Frontal cortex (tissue), 4 donors: ENCODE measurements around the gene PTPA. TPM values are rescaled to one million over a fixed set of nuclear protein-coding genes. Genes with fewer than 3 reads are reported as not detected.
A peak's percentile ranks its signal among the peaks of the same experiment; 100 is the strongest.

Experiments used
- DNase-seq, 2 donors: peaks; one replicate each; pipeline ENCODE4 v3.0.0; 2012; ENCODE audit warnings: low spot score in 2 of 2
- FAIRE-seq: peaks from 2 replicates; lab custom pipeline; 2012; peaks lifted over from hg19 to GRCh38; lab: Jason Lieb, UNC
- total RNA-seq: library from RNA; depleted of rRNA; stranded (reverse); fragments of >200 nt; gene quantifications from one replicate; pipeline ENCODE4 v1.2.3, GENCODE V29; 2014
- donor health status: control.
- donor health status: control.
- donor health status: control.

PTPA gene
- total RNA-seq = 55.0 TPM

DNA sequence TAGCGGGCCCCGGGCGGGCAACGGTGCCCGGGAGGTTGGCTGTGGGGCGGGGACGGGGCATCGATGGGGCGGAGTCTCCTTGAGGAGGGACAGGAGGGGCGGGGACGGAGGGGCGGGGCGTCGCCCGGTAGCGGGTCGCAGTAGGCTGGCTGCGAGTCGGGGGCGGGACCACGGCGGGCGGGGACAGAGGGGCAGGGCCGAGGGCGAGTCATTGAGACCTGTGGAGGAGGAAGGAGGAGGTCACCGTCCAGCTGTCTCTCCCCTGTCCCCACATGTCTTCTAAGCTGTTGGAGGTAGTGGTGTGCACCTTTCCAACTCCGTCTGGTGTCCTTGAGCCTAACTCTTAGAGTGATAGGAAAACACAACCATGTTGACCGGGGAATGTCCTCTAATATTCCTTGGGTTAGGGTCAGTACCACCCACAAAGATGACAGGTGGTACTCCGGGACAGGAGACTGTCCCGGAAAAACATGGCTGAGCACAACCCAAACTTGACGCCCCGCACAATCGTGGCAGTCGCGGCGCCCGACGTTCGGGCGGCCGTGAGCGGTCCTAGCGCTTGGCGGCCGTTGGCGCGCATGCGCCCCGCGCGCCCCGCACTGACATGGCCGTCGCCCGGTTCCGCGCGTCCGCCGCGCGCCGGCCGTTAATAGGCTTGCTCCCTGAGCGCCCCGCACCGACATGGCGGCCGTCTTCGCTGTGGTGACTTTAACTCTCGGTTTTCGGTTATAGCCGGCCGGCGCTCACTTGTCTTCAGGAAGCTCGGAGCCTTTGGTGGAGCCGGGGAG, at the start of gene PTPA, which contains the start of gene CRAT:
PTPA (plus strand) TSS at position 676 of the 788 bp plus-strand sequence. CDS start 186 bp downstream, outside the sequence.
CRAT (minus strand) TSS at position 54 of the 788 bp plus-strand sequence. CDS start 284 bp downstream, outside the sequence.
- DNase-seq (peak; percentile 100), FAIRE-seq (no peak)

DNA sequence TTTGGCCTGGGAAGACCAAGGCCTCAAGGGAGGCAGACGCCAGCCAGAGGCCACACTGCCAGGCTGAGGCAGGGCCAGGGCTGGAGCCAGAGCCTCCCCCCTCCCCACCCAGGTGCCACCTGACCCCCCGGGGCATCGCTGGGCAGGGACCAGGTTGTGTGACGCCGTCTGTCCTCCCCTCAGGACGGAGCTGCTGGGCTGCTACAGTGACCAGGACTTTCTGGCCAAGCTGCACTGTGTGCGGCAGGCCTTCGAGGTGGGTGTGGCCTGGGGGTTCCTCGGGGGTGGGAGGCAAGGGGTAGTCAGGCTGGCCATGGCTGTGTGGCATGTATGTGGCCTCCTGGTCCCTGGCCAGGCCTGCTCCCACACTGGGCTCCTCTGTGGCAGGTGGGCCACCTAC, 48.2 kb upstream of the PTPA start:
- FAIRE-seq (no peak), DNase-seq (no peak)

GRCh38 chr9:129064499-129064908, 46.7 kb upstream of the PTPA start:
- no peak for FAIRE-seq

GRCh38 chr9:129068110-129068509, 43.1 kb upstream of the PTPA start:
- FAIRE-seq = no peak
- no peak for DNase-seq

More at GRCh38 chr9:129064499-129064908, 46.7 kb upstream of the PTPA start:
- no peak for DNase-seq

- DNase-seq (peak in 1 of 2 donors; percentile 40), FAIRE-seq (no peak)
Measured at GRCh38 chr9:129068990-129069861, 42.0 kb upstream of the PTPA start.

DNA sequence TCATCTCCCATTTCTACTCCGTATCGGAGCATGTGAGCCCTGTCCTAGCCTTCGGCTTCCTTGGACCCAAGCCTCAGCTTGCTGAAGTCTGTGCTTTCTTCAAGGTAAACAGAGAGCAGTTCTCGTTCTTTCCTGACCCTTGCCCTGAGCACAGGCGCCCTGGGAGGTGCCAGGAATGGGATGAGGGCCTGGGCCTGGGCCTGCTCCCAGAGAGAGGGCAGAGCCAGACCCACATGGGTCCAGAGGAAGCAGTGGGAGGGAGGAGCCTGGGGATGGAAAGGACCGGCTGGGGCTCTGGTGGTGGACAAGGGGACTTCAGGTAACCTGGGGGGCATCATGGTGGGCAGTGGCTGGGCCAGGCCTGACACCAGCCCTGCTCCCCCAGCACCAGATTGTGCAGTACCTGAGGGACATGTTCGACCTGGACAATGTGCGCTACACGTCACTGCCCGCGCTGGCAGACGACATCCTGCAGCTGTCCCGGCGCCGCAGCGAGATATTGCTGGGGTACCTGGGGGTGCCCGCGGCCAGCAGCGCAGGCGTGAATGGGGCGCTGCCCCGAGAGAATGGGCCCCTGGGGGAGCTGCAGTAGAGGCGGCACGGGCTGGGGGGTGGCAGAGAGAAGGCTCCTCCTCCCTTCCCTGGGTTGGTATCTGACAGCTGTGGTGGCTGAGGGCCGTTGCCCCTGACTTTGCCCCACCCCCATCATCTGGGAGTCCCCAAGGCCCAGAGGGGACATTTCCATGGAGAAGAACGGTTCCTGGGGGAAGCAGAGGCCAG, 41.2 kb upstream of the PTPA start:
- no peak for DNase-seq
- no peak for FAIRE-seq

GRCh38 chr9:129070696-129071525, 40.3 kb upstream of the PTPA start:
- DNase-seq = no peak
- FAIRE-seq = no peak

DNA sequence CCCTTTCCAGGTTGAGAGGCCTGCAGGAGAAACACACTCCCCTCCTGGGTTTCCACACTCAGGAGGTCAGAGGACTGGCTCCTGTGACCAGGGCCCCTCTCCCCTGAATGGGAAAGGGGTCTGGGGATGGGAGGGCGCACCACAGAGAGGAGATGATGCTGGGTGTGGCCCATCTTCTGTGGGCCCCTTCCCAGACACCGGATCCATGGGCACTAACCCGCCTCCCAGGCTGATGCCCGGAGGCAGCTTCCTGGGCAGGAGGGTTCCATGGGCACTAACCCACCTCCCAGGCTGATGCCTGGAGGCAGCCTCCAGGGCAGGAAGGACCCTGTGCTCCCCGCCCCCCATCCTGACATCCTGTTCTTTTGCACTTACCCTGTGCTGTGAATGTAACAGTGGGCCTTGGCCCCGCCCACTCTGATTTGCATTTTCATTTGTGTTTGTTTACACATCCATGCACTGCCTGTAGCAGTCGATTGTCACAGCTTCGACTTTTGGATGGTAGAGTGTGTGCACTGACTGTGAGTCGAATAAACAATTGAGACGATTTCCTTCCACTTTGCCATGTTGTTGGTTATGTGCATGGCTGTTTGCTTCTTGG, 39.6 kb upstream of the PTPA start:
- DNase-seq (no peak), FAIRE-seq (no peak)

DNA sequence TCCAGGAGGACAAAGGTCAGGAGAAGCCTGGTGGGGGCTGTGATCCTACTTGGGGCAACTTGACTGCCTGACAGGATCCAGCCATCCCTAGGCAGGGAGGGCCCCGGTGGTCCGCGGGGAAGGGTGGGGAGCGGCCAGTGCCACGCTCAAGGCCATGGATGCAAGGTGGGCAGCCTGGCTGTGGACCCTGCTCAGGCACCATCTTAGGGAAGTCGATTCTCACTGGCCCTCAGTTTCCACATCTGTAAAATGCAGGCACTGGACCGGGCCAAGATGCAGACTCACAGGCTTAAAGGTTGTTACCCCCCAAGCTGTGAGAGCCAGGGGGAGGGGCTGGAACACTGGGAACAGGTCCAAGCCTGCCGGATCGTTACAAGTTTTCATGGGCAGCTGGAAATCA, 39.0 kb upstream of the PTPA start:
- DNase-seq (no peak), FAIRE-seq (no peak)

- FAIRE-seq (no peak), DNase-seq (no peak)
Measured at GRCh38 chr9:129073404-129073803, 37.8 kb upstream of the PTPA start.

DNA sequence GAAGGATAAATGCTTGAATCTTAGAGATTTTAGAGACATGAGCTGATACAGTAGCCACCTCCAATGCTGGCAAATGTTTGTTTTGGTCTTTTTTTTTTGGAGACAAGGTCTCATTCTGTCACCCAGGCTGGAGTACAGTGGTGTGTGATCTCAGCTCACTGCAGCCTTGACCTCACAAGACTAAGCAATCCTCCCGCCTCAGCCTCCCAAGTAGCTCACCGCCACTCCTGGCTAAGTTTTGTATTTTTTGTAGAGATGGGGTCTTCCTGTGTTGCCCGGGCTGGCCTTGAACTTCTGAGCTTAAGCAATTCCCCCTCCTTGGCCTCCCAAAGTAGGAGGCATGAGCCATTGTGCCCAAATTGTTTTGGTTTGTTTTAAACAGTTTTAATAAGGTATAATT, 37.1 kb upstream of the PTPA start:
- DNase-seq (no peak), FAIRE-seq (no peak)

DNA sequence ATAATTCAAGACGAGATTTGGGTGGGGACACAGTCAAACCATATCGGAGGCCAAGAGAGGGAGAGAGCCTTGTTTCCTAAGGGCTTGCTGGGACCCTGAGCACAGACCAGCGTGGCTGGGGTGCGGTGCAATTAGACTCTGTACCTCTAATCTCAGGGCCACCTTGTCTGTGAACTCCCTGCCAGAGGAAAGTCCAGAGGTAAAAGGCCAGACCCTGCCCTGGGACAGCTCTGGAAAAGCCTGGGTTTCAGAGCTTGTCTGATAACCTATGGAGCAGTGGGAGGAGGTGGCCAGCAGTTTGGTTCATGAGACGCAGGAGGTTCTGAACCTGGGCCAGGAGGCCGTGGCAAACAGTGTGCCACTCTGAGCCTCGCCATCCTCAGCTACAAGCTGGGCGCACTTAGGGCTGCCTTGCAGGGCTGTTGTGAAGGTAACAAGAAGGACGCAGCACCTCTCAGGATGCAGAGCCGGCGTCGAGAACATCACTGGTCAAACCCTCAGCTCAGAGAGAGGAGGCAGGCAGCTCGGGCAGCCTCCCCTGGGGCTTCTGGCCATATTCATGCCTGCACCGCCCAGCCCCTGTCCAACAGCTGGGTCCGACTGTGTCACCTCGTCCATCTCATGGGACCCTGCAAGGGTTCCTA, 35.1 kb upstream of the PTPA start:
- FAIRE-seq = no peak
- no peak for DNase-seq

- DNase-seq (no peak), FAIRE-seq (no peak)
Measured at GRCh38 chr9:129076640-129077037, 34.6 kb upstream of the PTPA start.

DNA sequence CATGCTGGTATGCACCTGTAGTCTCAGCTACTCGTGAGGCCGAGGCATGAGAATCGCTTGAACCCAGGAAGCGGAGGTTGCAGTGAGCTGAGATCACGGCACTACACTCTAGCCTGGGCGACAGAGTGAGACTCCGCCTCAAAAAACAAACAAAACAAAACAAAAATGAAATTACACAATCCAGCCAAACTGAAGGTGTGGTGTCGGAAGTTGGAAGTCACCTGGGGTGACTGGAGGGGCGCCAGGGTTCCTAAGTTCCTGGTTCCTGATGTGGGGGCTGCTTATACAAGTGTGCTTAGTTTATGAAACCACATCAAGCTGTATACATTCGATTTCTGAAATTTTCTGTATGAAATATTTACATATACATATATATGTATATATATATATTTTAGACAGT, 34.0 kb upstream of the PTPA start:
- no peak for DNase-seq
- no peak for FAIRE-seq

- no peak for FAIRE-seq
- DNase-seq = no peak
Measured at GRCh38 chr9:129078691-129079503, 32.3 kb upstream of the PTPA start.

- FAIRE-seq = no peak
Measured at GRCh38 chr9:129079829-129080228, 31.4 kb upstream of the PTPA start.

GRCh38 chr9:129080298-129080600, 31.0 kb upstream of the PTPA start:
- DNase-seq = no peak
- no peak for FAIRE-seq

More at GRCh38 chr9:129079829-129080228, 31.4 kb upstream of the PTPA start:
- no peak for DNase-seq
